Measurements from ENCODE around the gene MRNIP.

DNA sequence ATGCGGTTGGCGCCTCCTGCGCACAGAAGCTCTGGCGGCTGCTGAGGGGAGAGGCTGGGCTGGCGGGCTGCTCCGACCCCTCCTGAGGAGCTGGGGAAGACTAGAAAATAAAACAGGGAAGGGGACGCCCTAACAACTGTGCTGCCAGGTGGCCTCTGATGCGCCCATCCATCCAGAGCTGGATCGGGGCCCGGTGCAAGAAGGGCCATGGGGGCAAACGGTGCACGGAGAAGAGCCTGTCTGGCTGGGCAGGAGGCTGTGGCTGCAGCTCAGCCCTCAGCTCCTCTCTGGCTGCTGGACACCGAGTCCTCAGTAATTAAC lies 21.0 kb upstream of the MRNIP start:
- TF ChIP-seq, protein P1, sequence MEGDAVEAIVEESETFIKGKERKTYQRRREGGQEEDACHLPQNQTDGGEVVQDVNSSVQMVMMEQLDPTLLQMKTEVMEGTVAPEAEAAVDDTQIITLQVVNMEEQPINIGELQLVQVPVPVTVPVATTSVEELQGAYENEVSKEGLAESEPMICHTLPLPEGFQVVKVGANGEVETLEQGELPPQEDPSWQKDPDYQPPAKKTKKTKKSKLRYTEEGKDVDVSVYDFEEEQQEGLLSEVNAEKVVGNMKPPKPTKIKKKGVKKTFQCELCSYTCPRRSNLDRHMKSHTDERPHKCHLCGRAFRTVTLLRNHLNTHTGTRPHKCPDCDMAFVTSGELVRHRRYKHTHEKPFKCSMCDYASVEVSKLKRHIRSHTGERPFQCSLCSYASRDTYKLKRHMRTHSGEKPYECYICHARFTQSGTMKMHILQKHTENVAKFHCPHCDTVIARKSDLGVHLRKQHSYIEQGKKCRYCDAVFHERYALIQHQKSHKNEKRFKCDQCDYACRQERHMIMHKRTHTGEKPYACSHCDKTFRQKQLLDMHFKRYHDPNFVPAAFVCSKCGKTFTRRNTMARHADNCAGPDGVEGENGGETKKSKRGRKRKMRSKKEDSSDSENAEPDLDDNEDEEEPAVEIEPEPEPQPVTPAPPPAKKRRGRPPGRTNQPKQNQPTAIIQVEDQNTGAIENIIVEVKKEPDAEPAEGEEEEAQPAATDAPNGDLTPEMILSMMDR (IDR thresholded peaks at IDR 0.05; ENCODE audit: insufficient read depth, low read length), result no peak
- TF ChIP-seq, protein P2, sequence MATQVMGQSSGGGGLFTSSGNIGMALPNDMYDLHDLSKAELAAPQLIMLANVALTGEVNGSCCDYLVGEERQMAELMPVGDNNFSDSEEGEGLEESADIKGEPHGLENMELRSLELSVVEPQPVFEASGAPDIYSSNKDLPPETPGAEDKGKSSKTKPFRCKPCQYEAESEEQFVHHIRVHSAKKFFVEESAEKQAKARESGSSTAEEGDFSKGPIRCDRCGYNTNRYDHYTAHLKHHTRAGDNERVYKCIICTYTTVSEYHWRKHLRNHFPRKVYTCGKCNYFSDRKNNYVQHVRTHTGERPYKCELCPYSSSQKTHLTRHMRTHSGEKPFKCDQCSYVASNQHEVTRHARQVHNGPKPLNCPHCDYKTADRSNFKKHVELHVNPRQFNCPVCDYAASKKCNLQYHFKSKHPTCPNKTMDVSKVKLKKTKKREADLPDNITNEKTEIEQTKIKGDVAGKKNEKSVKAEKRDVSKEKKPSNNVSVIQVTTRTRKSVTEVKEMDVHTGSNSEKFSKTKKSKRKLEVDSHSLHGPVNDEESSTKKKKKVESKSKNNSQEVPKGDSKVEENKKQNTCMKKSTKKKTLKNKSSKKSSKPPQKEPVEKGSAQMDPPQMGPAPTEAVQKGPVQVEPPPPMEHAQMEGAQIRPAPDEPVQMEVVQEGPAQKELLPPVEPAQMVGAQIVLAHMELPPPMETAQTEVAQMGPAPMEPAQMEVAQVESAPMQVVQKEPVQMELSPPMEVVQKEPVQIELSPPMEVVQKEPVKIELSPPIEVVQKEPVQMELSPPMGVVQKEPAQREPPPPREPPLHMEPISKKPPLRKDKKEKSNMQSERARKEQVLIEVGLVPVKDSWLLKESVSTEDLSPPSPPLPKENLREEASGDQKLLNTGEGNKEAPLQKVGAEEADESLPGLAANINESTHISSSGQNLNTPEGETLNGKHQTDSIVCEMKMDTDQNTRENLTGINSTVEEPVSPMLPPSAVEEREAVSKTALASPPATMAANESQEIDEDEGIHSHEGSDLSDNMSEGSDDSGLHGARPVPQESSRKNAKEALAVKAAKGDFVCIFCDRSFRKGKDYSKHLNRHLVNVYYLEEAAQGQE (IDR thresholded peaks at IDR 0.05; ENCODE audit: insufficient replicate concordance, low read depth), result no peak
- TF ChIP-seq POLR2AphosphoS5 (IDR thresholded peaks at IDR 0.05; ENCODE audit: low read depth) (no peak), GABPA (IDR thresholded peaks at IDR 0.05; ENCODE audit: low read depth) (no peak), SPI1 (IDR thresholded peaks at IDR 0.05; ENCODE audit: borderline replicate concordance, low read depth) (no peak)

Measured in HL-60 (cell line).